SHP77 (cell line): ENCODE measurements around the gene SAP25.
"Not testable (repeated sequence)": the region's sequence is repeated elsewhere in the genome, so short reads cannot be mapped to it uniquely, and the experiment has no call there.

Experiments
- DNase-seq, 2 experiments: peaks; one replicate each; lab custom pipeline; 2025; lab: John Stamatoyannopoulos, UW

The SAP25 gene

GRCh38 chr7:100561491-100562194 is 12.1 kb downstream of the SAP25 start:
- DNase-seq = no peak

DNA sequence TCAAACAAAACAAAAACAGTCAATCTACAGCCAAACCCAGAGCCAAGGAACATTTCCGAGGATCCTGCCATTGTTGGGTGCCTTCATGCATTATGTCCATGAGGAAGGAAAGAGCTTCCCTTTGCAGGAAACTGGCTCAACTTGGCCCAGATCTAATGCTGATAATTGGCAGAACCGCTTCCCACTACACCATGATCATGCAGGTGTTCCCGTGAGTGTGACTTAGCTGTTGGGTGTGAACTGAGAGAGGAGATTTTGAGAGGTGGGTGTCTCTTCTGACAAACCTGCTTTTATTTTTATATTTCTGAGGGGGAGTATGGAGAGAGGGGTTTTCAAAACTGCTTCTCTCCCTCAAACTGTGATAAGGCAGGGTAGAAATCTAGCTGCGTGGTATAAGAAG is 14.6 kb downstream of the SAP25 start:
- DNase-seq = no peak

GRCh38 chr7:100556541-100556940 is 17.2 kb downstream of the SAP25 start:
- DNase-seq = no peak

GRCh38 chr7:100555701-100556100 is 18.0 kb downstream of the SAP25 start:
- DNase-seq = no peak

DNA sequence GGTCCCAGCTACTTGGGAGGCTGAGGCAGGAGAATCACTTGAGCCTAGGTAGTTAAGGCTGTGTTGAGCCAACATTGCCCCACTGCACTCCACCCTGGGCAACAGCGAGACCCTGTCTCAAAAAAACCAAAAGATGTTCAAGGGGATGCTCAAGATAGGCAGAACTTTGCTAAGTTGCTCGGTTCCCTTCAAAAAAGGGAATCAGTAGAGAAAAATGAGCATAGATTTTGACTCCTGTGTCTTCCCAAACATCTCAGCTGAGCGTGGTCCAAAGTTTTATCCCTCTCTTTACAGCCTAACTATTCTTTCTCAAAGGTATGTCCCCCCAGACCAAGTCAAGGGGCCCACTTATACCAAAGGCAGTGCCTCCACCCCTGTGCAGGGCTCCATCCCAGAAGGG is 20.7 kb downstream of the SAP25 start:
- no peak for DNase-seq

DNA sequence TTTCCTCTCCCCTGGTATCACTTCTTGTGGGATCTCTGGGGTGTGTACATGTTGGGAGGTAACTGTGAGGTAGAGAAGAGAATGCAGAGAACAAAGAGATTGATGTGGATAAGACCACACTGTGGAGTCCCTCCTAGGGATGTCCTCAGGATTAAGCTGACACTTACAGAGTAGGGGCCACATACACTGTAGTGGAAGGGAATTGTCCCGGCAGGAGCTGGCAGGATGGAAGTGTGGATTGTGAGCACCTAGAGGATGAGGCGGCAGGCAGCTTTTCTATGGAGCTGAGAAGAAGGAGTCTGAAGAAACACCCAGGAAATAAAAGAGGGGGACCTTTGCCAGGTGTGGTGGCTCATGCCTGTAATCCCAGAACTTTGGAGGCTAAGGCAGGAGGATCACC is 21.2 kb downstream of the SAP25 start:
- DNase-seq = no peak

GRCh38 chr7:100548446-100548845 is 25.3 kb downstream of the SAP25 start:
- not testable (repeated sequence) for DNase-seq

DNA sequence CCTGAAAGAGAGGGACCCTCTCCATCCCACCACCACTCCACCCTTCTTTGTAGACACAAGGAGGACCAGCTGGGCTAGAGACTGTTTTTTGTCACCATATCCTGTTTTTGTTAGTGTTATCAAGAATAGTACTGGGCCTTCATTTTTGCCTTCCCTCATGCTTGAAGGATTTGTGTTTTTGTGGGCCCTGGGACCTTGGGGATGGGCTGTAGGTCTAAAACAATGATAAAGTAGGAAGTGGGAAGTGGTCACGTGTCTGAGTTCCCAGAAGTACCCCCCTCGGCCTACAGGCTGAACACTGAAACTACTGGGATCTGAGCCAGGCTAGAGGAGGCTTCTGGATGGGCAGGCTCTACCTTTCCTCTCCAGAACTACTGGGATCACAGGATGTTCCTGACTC is 25.8 kb downstream of the SAP25 start:
- no peak for DNase-seq

DNA sequence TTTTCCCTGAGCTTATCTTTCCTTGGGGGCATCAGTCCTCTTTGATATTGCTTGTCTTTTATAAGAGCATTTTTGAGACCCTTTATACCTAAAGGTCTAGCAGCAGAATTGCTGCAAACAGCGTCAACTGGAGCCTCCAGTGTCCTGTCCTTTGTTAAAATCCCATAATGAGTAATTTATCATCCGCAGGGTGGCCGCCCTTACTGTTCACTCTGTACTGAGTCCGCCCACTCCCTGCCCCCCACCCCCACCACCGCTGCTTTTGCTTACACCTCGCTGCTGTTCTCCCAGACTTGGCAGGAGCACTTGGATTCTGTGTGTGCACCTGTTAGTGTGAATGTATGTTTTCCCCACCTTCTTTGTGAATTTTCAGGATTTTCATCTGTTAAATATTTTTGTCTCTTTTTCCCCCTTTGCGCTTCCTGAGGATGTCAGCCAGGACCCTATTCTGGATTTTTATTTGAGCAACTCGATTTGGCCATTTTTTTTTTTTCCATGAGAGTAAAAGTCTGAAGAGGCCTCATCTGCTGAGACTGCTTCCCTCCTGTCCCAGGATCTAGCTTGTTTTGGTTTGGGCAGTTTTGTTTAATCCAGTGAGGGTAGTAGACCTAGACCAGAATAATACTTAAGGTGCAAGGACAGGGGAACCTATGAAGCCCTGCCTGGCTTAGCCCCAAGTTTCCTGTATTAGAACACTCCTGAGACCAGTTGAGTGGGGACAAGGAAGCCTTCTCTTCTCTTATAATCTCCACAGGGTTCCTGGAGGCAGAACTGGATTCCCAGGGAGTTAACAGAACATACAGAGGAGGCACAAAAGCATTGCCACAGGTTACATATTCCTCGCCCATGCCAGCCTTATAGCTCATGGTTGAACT is 26.5 kb downstream of the SAP25 start:
- no peak for DNase-seq

DNA sequence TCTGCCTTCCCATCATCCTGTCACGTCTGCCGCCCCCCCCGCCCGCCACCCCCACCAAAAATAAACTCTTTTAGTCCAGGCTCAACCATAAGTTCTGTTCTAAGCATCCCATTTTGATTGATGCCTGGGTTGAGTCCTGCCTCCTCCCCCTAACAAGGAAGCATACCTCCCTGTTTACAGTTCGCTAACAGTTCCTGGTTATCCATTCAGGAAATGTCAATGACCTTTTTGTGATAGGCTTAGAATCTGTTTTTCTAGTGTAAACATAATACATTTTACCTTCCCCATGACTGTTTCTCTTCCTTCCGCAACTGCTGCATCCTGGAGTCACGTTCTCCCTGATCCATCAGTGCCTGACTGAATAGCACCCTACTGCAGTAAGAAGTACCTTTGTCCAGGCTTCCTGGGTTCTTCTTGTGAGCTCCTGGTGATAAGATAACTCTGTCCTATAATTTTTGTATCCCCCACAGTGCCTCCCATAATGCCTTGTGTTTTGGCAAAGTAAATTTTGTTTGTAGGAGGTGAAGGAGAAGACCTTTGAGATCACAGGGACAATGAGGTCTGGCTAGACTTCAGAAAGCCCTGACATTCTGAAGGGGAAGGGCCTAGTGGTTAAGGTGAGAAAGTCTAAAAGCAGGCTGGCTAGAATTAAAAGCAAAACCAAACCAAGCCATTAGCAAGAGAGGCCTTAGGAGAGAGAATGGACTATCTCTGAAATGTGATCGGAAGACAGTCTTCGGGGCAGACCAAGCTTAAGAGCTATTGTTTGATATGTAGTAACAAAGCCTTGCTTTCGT is 27.4 kb downstream of the SAP25 start:
- DNase-seq = no peak

DNA sequence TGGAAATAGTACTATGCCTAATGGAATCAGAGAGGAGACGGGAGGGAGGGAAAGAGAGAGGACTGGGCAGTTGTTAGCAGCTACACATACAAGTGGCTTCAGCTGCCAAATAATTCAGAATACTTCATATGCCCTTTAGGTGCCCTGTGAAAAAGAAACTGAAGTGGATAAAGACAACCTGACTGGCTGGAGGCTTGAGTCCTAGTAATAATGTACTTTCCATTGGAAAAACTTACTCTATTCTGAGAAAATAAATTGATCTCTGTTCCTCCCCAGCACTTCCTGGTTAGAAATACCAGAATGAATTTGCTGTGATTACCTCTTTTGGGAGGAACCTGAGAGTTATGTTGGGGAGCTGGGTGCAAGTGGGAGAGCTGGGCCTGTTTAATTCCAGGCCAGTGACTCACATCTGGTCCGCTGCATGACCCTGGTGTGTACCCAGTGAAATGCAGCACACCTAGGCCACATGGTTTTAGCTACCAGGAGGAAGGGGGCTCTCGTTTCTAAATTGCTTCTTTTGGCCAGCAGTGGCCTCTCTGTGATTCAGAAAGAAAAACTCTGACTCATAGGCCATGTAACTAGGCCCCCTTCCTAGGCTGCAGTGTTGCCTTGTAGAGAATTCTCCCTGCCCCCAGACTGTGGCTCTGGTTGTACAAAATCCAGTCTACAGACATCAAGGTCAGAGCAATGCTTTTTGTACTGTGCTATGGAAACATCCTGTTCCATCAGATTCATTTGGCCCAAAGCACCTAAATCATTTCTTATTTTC is 28.2 kb downstream of the SAP25 start:
- no peak for DNase-seq

GRCh38 chr7:100544967-100545359 is 28.7 kb downstream of the SAP25 start:
- DNase-seq = no peak

- no peak for DNase-seq
Observed at GRCh38 chr7:100544386-100544785, 29.3 kb downstream of the SAP25 start.

DNA sequence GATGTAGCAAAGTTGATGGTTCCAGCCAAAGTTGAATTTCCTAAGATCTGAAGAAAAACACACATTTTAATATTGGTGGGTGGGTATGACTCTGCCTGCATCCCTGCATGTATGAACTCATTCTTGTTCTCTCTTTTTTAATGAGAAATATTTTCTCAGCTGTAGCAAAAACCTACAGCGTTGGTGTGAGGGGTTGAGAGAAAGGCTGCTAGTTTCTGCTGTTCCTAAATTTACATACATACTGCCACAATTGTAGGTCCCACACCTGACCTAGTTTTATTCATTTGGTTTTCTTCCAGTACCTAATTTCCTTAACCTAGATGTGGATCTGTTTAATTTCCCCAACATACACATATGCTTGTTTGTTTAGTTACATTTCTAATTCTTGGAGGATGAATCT is 30.1 kb downstream of the SAP25 start:
- DNase-seq = no peak

- not testable (repeated sequence) for DNase-seq
Observed at GRCh38 chr7:100541309-100541708, 32.4 kb downstream of the SAP25 start.

DNA sequence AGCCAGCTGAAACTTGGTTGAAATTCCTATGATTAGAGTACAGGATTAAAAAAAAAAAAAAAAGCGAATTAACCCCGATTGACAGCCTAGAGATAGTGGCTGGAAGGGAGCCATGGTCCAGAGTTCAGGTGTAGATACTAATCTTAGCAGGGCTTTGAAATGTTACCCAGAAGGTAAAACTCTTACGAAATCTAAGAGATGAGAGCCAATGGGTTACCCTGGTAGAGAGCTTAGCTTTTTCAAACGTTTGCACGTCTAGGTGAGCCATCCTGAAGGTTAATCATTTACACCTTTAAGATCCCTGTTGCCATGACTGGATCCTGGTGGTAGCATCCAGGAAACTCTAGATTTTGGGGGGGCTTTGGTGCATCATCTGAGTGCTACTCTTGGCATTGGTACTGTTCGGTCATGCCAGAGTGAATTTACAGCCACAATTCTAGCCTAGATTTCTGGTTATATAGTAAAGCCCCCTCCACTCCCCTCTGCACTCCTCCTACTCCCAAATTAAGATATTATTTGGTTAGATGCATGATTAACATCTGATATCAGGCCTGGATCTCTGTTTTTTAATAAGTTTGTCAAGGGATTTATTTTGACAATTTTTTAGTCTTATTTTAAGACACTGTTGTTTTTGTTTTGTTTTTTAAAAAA is 33.5 kb downstream of the SAP25 start:
- no peak for DNase-seq

DNA sequence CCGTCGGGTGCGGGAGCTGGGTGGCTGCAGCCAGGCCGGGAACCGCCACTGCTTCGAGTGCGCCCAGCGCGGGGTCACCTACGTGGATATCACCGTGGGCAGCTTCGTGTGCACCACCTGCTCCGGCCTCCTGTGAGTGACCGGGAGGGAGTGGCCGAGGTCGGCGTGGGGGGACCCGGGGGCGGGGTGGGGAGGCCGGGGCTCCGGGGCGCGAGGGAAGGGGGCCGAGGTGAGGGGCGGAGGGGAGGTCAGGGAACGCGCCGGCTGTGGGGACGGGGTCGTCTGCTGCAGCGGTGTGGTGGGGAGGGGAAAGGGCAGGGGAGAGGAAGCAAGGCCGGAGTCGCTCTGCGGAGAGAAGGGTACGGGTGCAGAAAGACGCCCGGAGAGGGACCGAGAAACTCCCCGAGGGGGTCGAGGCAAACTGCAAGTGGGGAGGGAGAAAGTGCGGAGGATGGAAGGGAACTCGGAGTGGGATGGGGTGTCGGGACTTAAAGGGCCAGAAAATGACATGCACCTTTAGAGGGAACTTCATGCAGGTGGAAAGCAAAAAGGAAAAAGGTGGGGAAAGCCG is 34.2 kb downstream of the SAP25 start:
- DNase-seq = no peak

DNA sequence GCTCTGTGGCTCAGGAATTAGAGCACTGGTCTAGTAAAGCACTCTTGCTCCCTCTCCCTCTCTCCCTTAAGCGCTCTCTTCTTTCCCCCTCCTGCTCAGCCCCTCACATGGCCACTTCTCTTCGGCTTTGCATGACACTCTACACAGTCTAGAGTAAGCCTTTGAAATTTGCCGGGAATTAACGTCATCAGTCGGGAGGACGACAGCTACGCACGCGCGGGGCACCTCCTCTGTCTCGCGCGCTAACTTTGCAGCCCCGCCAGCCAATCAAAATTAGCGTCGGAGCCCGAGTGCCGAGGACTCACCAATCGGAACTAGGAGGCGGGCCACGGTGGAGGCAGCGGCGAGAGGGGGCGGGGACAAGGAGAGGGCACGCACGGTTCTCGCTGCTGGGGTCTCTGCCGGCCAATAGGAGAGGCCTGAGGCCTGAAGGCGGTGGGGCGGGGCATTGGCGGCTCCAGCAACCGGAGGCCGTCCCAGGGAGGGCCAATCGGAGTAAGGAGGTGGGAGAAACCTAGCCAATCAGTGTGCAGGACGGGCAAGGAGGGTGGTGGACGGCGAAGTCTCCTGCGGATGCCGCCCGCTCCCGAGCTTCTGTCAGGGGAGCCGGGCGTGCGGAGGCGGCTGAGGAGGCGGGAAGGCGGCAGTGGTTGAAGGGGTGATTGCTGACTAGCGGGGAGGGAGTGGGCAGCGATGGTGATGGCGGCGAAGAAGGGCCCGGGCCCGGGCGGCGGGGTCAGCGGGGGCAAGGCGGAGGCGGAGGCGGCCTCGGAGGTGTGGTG is 34.9 kb downstream of the SAP25 start, which contains the start of gene AGFG2:
Gene AGFG2 (plus strand): TSS at position 550 of the 782 bp plus-strand sequence. CDS start 144 bp downstream, at position 694.
- DNase-seq = peak; percentile 98 to 99

GRCh38 chr7:100538348-100538653 is 35.4 kb downstream of the SAP25 start:
- DNase-seq = no peak

DNA sequence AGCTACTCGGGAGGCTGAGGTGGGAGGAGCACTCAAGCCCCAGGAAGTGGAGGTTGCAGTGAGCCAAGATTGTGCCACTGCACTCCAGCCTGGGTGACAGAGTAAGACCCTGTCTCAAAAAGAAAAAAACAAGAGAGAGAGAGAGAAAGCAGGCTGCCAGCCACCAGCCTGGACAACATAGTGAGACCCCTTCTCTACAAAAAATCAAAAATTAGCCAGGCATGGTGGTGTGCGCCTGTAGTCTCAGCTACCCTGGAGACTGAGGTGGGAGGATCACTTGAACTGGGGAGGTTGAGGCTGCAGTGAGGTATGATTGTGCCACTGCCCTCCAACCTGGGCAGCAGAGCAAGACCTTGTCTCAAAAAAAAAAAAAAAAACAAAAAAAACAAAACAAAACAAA is 37.0 kb downstream of the SAP25 start:
- DNase-seq = not testable (repeated sequence)
